ENCODE measurements around the gene GABRR2.

- TF ChIP-seq CTCF (IDR thresholded peaks at IDR 0.05; ENCODE audit: low read depth, low read length, missing input control) (no peak), RXRA (IDR thresholded peaks at IDR 0.05) (no peak), TAF1 (conservative IDR thresholded peaks at IDR 0.05) (no peak), YY1 (IDR thresholded peaks at IDR 0.05) (no peak), EGR1 (IDR thresholded peaks at IDR 0.05; ENCODE audit: low read depth in 2 of 2) (no peak), JUND (IDR thresholded peaks at IDR 0.05) (no peak), SP1 (IDR thresholded peaks at IDR 0.05) (no peak), FOXA1 (IDR thresholded peaks at IDR 0.05) (no peak), GABPA (IDR thresholded peaks at IDR 0.05 in 1 of 2, conservative IDR thresholded peaks at IDR 0.05 in 1 of 2) (no peak)
- TF ChIP-seq, protein P1, sequence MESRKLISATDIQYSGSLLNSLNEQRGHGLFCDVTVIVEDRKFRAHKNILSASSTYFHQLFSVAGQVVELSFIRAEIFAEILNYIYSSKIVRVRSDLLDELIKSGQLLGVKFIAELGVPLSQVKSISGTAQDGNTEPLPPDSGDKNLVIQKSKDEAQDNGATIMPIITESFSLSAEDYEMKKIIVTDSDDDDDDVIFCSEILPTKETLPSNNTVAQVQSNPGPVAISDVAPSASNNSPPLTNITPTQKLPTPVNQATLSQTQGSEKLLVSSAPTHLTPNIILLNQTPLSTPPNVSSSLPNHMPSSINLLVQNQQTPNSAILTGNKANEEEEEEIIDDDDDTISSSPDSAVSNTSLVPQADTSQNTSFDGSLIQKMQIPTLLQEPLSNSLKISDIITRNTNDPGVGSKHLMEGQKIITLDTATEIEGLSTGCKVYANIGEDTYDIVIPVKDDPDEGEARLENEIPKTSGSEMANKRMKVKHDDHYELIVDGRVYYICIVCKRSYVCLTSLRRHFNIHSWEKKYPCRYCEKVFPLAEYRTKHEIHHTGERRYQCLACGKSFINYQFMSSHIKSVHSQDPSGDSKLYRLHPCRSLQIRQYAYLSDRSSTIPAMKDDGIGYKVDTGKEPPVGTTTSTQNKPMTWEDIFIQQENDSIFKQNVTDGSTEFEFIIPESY (IDR thresholded peaks at IDR 0.05): no peak
- TF ChIP-seq, protein P2, sequence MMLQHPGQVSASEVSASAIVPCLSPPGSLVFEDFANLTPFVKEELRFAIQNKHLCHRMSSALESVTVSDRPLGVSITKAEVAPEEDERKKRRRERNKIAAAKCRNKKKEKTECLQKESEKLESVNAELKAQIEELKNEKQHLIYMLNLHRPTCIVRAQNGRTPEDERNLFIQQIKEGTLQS (IDR thresholded peaks at IDR 0.05): no peak
Measured at GRCh38 chr6:89237158-89237557, 77.9 kb downstream of the GABRR2 start.
